Activated CD8-positive, alpha-beta memory T cell treated with anti-CD3 and anti-CD28 coated beads for 48 hours (primary cell): ENCODE results near the gene NEK3.
"Not testable (repeated sequence)": the region's sequence is repeated elsewhere in the genome, so short reads cannot be mapped to it uniquely, and the experiment has no call there.

ENCODE experiments used
- DNase-seq, 3 experiments: peaks; one replicate each; pipeline ENCODE4 v3.0.0-alpha.2; 2020; ENCODE audit warnings: low read depth in 2 of 3, low spot score in 2 of 3

NEK3 gene

DNA sequence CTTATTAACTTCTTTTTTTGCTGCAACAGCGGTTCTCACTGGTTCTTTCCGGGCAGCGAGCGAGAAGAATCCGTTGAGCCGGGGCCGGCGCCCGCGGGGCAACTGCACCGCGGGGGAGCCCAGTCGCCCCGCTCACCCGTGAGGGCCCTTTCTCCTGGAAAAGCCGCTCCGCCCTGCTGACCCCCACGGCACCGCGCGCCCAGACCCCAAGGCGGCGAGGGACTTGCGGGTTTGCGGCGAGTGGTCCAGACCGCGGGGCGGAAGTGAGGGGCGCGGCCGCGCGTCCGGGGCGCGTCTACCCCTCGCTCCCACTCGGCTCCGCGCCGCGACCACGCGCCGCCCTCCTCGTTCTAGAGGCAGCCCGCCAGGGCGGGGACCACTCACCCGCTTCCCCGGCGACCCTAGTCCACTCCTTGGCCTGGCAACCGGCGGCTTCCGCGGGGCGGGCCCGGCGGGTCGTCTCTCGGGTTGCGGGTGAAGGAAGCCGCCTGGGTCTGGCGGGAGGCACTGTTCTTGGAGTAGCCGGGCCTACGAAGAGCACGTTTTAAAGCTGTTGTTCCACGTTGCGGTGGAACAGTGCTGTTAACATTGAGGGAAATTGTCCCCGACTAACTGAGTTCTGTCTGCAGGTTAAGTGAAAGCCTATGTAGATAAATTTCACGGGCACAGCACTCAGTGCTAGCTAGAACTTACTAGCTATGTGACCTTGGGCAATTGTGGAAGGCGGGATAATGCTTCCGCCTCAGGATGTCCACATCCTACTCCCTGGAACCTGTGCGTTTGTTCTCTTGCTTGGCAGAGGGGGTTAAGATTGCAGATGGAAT lies at the start of gene NEK3:
Gene NEK3 (minus strand): TSS at position 439 of the 824 bp plus-strand sequence. CDS start 3,406 bp downstream, outside the sequence.
- DNase-seq, result peak; percentile 16 to 27 (median 22)

GRCh38 chr13:52208384-52208783 lies 49.0 kb upstream of the NEK3 start:
- not testable (repeated sequence) for DNase-seq

GRCh38 chr13:52207896-52208295 lies 48.5 kb upstream of the NEK3 start:
- DNase-seq, result not testable (repeated sequence)

GRCh38 chr13:52207337-52207736 lies 47.9 kb upstream of the NEK3 start:
- DNase-seq, result not testable (repeated sequence)

DNA sequence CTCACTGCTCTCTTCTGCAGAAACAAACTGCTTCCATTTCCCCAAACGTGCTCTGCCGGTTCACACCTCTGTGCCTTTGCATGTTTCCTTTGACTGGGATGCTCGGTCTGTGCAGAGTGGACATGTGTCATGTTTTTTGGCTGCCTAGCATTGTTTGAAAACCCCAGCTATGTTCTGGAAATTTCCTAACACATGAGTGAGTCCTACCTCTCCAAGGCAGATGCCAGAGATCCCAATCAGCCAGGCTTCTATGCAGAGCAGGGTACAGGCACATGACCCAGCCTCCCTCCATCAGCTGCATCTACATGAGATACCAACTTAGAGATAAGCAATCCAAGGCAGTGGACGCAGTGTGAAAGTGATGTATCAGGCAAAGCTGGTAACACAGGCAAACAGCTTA lies 45.1 kb upstream of the NEK3 start:
- DNase-seq, result not testable (repeated sequence)

DNA sequence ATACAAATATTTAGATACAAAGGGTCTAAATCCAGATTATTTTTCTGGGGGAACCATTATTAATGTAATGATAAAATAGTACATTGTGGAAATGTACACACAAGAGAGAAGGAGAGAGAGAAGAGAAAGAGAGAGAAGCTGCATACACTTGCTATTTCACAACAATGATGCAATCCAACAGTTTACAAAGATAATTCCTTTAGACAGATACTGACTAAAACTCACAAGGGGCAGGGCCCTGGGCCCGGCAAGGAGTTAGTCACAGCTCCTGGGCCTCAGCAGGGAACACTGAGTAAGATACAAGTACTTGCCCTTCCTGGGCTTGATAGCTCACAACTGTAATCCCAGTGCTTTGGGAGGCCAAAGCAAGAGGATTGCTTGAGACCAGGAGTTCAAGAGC lies 44.5 kb upstream of the NEK3 start:
- DNase-seq, result not testable (repeated sequence)

DNA sequence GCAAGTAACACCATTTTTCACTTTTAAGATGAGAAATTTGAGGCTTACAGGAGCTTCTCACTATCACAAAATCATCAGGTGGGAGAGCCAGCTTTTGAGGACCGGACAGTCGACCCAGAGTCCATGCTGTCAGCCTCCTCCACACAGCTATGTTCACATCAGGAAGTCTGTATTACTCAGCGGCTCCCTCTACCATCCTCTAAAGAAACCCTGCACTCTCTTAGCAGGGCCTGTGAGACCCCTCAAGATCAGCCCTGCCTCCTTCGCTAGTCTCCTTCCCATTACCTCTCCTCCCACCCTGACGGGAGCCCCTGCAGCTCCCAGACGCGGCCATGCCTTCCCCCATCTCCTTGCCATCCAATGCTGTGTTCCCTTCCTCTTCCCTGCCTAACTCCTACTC lies 43.1 kb upstream of the NEK3 start:
- not testable (repeated sequence) for DNase-seq

DNA sequence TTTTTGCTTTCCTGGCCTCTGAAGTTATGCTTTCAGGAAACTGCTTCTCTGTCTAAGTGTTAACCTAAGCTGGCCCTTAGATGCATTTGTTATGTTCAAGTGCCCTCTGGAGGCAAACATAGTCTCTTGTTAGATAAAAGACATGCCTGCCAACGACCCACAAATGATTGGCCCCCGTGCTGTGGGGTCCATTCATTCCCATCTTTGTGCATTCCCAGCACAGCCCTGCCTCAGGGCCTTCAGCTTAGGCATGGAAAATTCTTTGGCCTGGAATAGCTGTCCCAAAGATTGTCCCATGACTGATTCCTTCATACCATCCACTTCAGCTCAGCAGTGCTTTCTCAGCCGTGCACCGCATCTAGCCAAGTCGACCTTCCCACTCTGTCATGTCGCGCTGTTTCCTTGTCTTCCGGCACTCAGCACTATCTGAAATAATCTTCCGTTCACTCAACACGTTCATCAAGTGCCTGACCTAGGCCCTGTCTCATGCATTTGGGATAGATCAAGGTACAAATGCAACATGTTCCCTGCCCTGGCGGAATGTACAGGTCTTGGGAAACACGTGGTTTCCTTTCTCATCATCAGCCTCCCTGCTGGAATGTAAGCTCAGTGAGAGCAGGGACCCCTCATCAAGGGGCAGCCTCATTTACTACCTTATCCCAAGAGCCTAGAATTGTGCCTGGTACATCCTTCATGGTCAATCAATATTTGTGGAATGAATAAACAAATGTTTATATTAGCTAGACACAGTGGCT lies 42.2 kb upstream of the NEK3 start:
- not testable (repeated sequence) for DNase-seq

GRCh38 chr13:52195401-52195837 lies 36.0 kb upstream of the NEK3 start:
- DNase-seq, result peak; percentile 20 to 36 (median 27)

DNA sequence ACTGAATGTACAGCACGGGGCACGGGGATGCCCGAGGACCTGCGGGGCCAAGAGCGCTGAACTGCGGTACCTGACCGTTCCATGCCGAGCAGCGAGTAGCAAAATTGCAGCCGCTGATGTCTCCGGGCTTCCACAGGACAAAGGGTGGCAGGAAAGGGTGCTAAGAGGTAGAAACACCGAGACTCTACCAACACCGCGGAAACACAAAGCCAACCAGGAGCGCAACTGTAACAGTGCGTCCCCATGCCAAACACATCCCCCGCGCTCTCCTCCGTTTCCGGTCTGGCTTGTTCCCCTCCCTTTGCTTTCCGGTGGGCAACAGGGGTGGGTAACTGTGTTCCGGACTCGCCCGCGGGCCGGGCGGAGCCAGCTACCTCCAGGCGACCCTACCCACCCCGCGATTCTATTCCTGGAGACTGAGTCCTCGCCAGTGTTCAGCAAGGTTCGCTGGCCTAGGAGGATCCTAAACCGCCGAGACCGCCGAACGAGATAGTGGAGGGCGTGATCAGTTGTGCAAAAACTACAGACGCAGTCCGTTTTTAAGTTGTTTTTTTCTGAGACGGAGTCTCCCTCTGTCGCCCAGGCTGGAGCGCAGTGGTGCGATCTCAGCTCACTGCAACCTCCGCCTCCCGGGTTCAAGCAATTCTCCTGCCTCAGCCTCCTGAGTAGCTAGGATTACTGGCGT lies 34.9 kb upstream of the NEK3 start:
- DNase-seq, result peak; percentile 79 to 89 (median 85)

GRCh38 chr13:52193587-52194183 lies 34.3 kb upstream of the NEK3 start:
- DNase-seq, result not testable (repeated sequence)

- DNase-seq, result not testable (repeated sequence)
Measured at GRCh38 chr13:52187424-52188187, 28.2 kb upstream of the NEK3 start.

- DNase-seq, result no peak
Measured at GRCh38 chr13:52187029-52187423, 27.6 kb upstream of the NEK3 start.

DNA sequence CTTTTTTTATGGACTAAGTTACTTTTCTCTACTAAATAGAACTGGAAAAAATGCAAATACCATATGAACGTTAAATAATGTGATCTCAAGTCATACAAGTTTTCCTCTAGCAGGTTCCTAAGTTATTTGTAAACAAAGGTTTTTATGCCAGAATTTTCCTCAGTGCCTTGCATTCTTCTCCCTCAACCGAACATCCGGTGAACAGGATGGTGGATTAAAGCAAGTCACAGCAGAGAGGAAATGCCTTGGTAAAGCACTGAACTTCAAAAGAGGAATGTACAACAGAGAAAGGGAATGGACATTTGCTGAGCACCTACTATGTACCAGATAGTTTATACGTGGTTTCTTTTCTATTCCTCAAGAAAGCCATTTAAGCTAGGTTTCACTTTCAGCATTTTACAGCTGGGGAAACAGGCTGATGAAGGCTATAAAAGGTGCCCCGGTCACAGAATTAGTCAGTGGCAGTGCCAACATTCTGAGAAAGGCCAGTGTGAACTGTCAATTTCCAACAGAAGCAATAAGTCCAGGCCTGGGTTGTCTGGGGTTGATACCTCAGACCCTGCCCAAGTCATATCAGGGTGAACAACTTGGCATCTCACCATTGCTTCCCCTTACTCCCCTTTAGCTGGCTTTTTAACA lies 22.0 kb upstream of the NEK3 start:
- not testable (repeated sequence) for DNase-seq

DNA sequence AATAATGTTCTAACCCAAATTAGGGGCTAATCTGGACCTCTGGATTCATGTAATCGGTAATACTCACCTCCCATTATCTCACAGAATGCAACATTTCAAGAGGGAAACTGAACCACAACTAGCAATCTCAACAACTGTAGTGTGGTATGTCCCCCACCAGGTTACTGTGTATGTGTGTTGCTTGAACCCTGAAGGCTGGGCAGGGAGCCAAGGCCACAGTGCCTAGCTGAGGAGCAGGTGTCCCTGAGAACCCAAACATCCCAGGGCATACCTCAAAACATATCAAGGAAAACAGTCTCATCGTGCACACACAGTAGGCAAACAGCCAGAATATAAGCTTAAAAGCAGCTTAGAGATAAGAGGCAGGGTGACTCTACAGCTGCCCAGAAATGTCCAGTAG lies 20.5 kb upstream of the NEK3 start:
- no peak for DNase-seq

- DNase-seq, result no peak
Measured at GRCh38 chr13:52177276-52177675, 17.9 kb upstream of the NEK3 start.

- DNase-seq, result not testable (repeated sequence)
Measured at GRCh38 chr13:52173970-52174369, 14.6 kb upstream of the NEK3 start.

DNA sequence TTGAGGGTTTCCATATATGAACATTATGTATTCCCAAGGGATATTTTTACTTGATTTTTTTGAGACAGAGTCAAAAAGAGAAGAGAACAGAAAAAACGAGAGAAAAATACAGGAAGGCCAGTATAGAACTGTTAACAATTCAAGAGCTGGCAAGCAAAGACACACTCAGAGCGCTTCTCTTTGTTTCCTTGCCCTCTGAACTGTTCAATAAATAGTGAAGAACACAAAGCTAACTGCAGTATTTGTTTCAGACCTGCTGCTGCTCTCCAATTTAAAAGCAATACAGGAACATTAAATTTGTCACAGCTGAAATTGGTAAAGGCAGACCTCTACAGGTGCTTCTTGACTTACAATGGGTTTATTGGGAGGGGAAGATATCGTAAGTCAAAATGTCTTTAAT lies 14.0 kb upstream of the NEK3 start:
- no peak for DNase-seq

- not testable (repeated sequence) for DNase-seq
Measured at GRCh38 chr13:52171686-52172085, 12.3 kb upstream of the NEK3 start.
